Endodermal cell (in vitro differentiated cells): Measurements from ENCODE around the gene TBL1XR1. TPM values are rescaled to one million over a fixed set of nuclear protein-coding genes. Genes with fewer than 3 reads are reported as not detected.

Source experiments
- DNase-seq: peaks from one replicate; pipeline ENCODE4 v3.0.0-alpha.2; 2017
- H3K27ac ChIP-seq: 2 replicates; pipeline ENCODE4 v1.5.1; 2013; ENCODE audit warnings: mild to moderate bottlenecking, low read depth, low read length, moderate library complexity
- H3K27me3 ChIP-seq: 2 replicates; pipeline ENCODE4 v1.6.1; 2013; ENCODE audit warnings: mild to moderate bottlenecking, low read length, moderate library complexity; ENCODE audit not compliant: insufficient read depth, control insufficient read depth, poor library complexity, severe bottlenecking
- H3K36me3 ChIP-seq: 2 replicates; pipeline ENCODE4 v1.7.0; 2013; ENCODE audit warnings: mild to moderate bottlenecking, low read length, moderate library complexity; ENCODE audit not compliant: control insufficient read depth, insufficient read depth
- H3K4me1 ChIP-seq: one replicate; pipeline ENCODE4 v1.7.0; 2013; ENCODE audit warnings: low read length; ENCODE audit not compliant: control insufficient read depth, insufficient read depth
- H3K4me3 ChIP-seq: 2 replicates; pipeline ENCODE4 v1.5.1; 2013; ENCODE audit warnings: mild to moderate bottlenecking, low read length, moderate library complexity
- H3K9ac ChIP-seq: 2 replicates; pipeline ENCODE4 v1.6.1; 2013; ENCODE audit warnings: mild to moderate bottlenecking, low read length, moderate library complexity; ENCODE audit not compliant: poor library complexity, severe bottlenecking; ENCODE audit errors: extremely low read depth
- H3K9me3 ChIP-seq: 2 replicates; pipeline ENCODE4 v1.6.1; 2013; ENCODE audit warnings: mild to moderate bottlenecking, low read length, moderate library complexity; ENCODE audit not compliant: control insufficient read depth
- H3K27ac Mint-ChIP-seq: 2 replicates; pipeline ENCODE4 v1.8.0; 2020; ENCODE audit warnings: mixed read lengths
- H3K27me3 Mint-ChIP-seq: 2 replicates; pipeline ENCODE4 v1.8.0; 2021; ENCODE audit warnings: mild to moderate bottlenecking, mixed read lengths; ENCODE audit not compliant: insufficient read depth
- H3K36me3 Mint-ChIP-seq: 2 replicates; pipeline ENCODE4 v1.8.0; 2020; ENCODE audit warnings: low read depth, mixed read lengths
- H3K4me1 Mint-ChIP-seq: 2 replicates; pipeline ENCODE4 v1.8.0; 2020; ENCODE audit warnings: mixed read lengths
- H3K4me3 Mint-ChIP-seq: 2 replicates; pipeline ENCODE4 v1.8.0; 2020; ENCODE audit warnings: mild to moderate bottlenecking, moderate library complexity, mixed read lengths
- H3K9me3 Mint-ChIP-seq: 2 replicates; pipeline ENCODE4 v1.8.0; 2020; ENCODE audit warnings: mild to moderate bottlenecking, mixed read lengths
- WGBS, 2 experiments: methylation state at CpG; one replicate each; pipeline versions ENCODE4 v1.1.5 to v1.1.7; 2013; ENCODE audit warnings: missing lambda C conversion rate in 2 of 2, mixed read lengths in 1 of 2; ENCODE audit not compliant: insufficient coverage in 1 of 2, insufficient read length in 1 of 2; 5-methylcytosine and 5-hydroxymethylcytosine counted together
- total RNA-seq, 2 donors: library from RNA; stranded (reverse); fragmentation: NEBNext Ultra II Directional in 1 of 2; extraction: Animal tissue kit (Norgen Biotek cat#: 25700) in 1 of 2; gene quantifications; 2 replicates in 1 of 2; 3 replicates in 1 of 2; pipeline ENCODE4 v1.2.1, GENCODE V29; 2021
- TF ChIP-seq, protein P1 (sequence below): fragments of 200-600 bp; sonication (generic); conservative IDR thresholded peaks from 2 replicates; pipeline ENCODE4 v1.5.0; 2021; ENCODE audit warnings: antibody characterized with exemption, mild to moderate bottlenecking

The TBL1XR1 gene
- total RNA-seq, 2 donors from 2014 or later = 235 to 273 TPM

DNA sequence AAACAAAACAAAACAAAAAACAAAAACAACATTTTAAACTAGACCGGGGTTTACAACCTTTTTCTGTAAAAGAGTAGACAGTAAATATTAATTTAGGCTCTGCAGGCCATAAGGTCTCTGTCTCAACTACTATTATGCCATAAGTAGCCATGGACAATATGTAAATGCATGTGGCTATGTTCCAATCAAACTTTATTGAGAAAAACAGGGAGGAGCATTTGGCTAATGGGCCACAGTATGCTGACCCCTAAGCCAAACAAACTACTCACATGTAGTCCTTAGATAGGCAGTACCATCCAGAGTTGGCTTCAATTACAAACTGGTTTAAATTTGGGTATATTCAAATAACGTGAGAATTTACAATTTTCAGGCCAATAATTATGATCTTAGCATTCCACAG, 144.2 kb downstream of the TBL1XR1 start:
- TF ChIP-seq, protein P1, sequence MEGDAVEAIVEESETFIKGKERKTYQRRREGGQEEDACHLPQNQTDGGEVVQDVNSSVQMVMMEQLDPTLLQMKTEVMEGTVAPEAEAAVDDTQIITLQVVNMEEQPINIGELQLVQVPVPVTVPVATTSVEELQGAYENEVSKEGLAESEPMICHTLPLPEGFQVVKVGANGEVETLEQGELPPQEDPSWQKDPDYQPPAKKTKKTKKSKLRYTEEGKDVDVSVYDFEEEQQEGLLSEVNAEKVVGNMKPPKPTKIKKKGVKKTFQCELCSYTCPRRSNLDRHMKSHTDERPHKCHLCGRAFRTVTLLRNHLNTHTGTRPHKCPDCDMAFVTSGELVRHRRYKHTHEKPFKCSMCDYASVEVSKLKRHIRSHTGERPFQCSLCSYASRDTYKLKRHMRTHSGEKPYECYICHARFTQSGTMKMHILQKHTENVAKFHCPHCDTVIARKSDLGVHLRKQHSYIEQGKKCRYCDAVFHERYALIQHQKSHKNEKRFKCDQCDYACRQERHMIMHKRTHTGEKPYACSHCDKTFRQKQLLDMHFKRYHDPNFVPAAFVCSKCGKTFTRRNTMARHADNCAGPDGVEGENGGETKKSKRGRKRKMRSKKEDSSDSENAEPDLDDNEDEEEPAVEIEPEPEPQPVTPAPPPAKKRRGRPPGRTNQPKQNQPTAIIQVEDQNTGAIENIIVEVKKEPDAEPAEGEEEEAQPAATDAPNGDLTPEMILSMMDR = no peak
- H3K27ac ChIP-seq = no peak overlapping the region
- H3K4me1 ChIP-seq = no peaks in the 10 kb centered on the region
- Mint-ChIP-seq H3K36me3 (peaks cover 47% of the 10 kb centered on the region), H3K27ac (no peak overlapping the region), H3K4me1 (peaks cover 23% of the 10 kb centered on the region), H3K4me3 (no peak overlapping the region), H3K9me3 (no peaks in the 10 kb centered on the region), H3K27me3 (no peaks in the 10 kb centered on the region)
- H3K9me3 ChIP-seq = no peaks in the 10 kb centered on the region
- no peak for DNase-seq
- no peaks in the 10 kb centered on the region for H3K27me3 ChIP-seq
- WGBS, 2 experiments = 89 to 100% methylated on average over 1 to 2 of the region's 2 CpGs
- no peak overlapping the region for H3K9ac ChIP-seq
- H3K36me3 ChIP-seq = peaks cover 53% of the 10 kb centered on the region
- no peak overlapping the region for H3K4me3 ChIP-seq

DNA sequence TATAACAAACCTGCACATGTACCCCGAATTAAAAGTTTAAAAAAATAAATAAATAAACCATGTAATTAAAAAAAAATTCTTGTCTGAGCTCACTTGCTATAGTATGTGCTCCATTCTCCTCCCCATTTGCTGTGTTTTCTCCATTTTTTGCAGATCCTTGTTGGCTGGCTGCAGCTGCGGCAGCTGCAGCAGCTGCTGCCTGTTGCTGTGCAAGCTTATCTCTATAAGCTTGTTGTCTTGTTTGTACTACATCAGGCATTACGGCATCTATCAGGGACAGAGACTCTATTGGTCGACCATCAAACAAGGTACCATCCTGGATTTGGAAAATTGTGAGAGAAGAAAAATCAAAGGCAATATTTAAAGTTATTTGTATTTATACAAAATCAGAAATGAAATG, 145.9 kb downstream of the TBL1XR1 start:
- no peak overlapping the region for H3K9ac ChIP-seq

GRCh38 chr3:177050501-177051237, 146.6 kb downstream of the TBL1XR1 start:
- 96 to 100% methylated on average over 1 to 4 of the region's 5 CpGs for WGBS, 2 experiments
- no peaks in the 10 kb centered on the region for H3K4me1 ChIP-seq
- peaks cover 78% of the 10 kb centered on the region for H3K36me3 ChIP-seq
- H3K9ac ChIP-seq = no peak overlapping the region
- peaks cover 28% of the 10 kb centered on the region for H3K4me1 Mint-ChIP-seq
- H3K27ac Mint-ChIP-seq = no peak overlapping the region
- H3K4me3 ChIP-seq = no peak overlapping the region
- H3K27me3 ChIP-seq = no peaks in the 10 kb centered on the region
- TF ChIP-seq, protein P1 = peak; percentile 69
- no peaks in the 10 kb centered on the region for H3K9me3 Mint-ChIP-seq
- no peak overlapping the region for H3K27ac ChIP-seq
- no peak for DNase-seq
- H3K36me3 Mint-ChIP-seq = peaks cover 62% of the 10 kb centered on the region
- H3K4me3 Mint-ChIP-seq = no peak overlapping the region
- H3K9me3 ChIP-seq = no peaks in the 10 kb centered on the region
- H3K27me3 Mint-ChIP-seq = no peaks in the 10 kb centered on the region

More for the DNA sequence above, 145.9 kb downstream of the TBL1XR1 start:
- H3K36me3 Mint-ChIP-seq = peaks cover 55% of the 10 kb centered on the region
- Histone ChIP-seq H3K27ac (no peak overlapping the region), H3K9me3 (no peaks in the 10 kb centered on the region), H3K4me3 (no peak overlapping the region), H3K4me1 (no peaks in the 10 kb centered on the region), H3K27me3 (no peaks in the 10 kb centered on the region), H3K36me3 (peaks cover 70% of the 10 kb centered on the region)
- no peak for DNase-seq
- peaks cover 29% of the 10 kb centered on the region for H3K4me1 Mint-ChIP-seq
- no peaks in the 10 kb centered on the region for H3K9me3 Mint-ChIP-seq
- no peaks in the 10 kb centered on the region for H3K27me3 Mint-ChIP-seq
- TF ChIP-seq, protein P1 = no peak
- 91% methylated on average over 3 of the region's 4 CpGs; no CpG with 5 or more reads in 1 of the 2 experiments for WGBS, 2 experiments
- H3K27ac Mint-ChIP-seq = no peak overlapping the region
- H3K4me3 Mint-ChIP-seq = no peak overlapping the region
